Endothelial cell (in vitro differentiated cells): ENCODE data around the gene BCAR3. TPM values are rescaled to one million over a fixed set of nuclear protein-coding genes. Genes with fewer than 3 reads are reported as not detected.
A peak's percentile ranks its signal among the peaks of the same experiment; 100 is the strongest.

Source experiments
- DNase-seq: peaks from one replicate; pipeline ENCODE4 v3.0.0; 2021; ENCODE audit warnings: low spot score
- H3K27ac Mint-ChIP-seq: one replicate; pipeline ENCODE4 v1.8.0; 2021; ENCODE audit warnings: mixed read lengths, inconsistent platforms; ENCODE audit not compliant: unreplicated experiment
- H3K27me3 Mint-ChIP-seq: one replicate; pipeline ENCODE4 v1.8.0; 2021; ENCODE audit warnings: mild to moderate bottlenecking, moderate library complexity, mixed read lengths, inconsistent platforms; ENCODE audit not compliant: unreplicated experiment
- H3K36me3 Mint-ChIP-seq: one replicate; pipeline ENCODE4 v1.8.0; 2021; ENCODE audit warnings: mild to moderate bottlenecking, low read depth, mixed read lengths, inconsistent platforms; ENCODE audit not compliant: unreplicated experiment
- H3K4me1 Mint-ChIP-seq: one replicate; pipeline ENCODE4 v1.8.0; 2021; ENCODE audit warnings: mild to moderate bottlenecking, mixed read lengths, inconsistent platforms; ENCODE audit not compliant: unreplicated experiment
- H3K4me3 Mint-ChIP-seq: one replicate; pipeline ENCODE4 v1.8.0; 2021; ENCODE audit warnings: mild to moderate bottlenecking, mixed read lengths, inconsistent platforms; ENCODE audit not compliant: unreplicated experiment
- H3K9me3 Mint-ChIP-seq: one replicate; pipeline ENCODE4 v1.8.0; 2021; ENCODE audit warnings: mixed read lengths, inconsistent platforms; ENCODE audit not compliant: unreplicated experiment
- CTCF ChIP-seq: fragments of 200-600 bp; sonication (generic); IDR thresholded peaks from one replicate; pipeline ENCODE4 v1.5.0; 2021; ENCODE audit warnings: antibody characterized with exemption; ENCODE audit not compliant: unreplicated experiment
- total RNA-seq: library from RNA; stranded (reverse); fragmentation: NEBNext Ultra II Directional; extraction: Animal tissue kit (Norgen Biotek cat#: 25700); gene quantifications from one replicate; pipeline ENCODE4 v1.2.1, GENCODE V29; 2021; ENCODE audit not compliant: unreplicated experiment

The BCAR3 gene
- total RNA-seq, 1 donor from 2014 or later, result 19.9 TPM

- H3K4me1 Mint-ChIP-seq, result peaks cover 45% of the 10 kb centered on the region
- no peak for TF ChIP-seq CTCF
- no peak overlapping the region for H3K27ac Mint-ChIP-seq
- DNase-seq, result no peak
- no peaks in the 10 kb centered on the region for H3K36me3 Mint-ChIP-seq
- H3K4me3 Mint-ChIP-seq, result no peak overlapping the region
- H3K9me3 Mint-ChIP-seq, result no peaks in the 10 kb centered on the region
- peaks cover 7% of the 10 kb centered on the region for H3K27me3 Mint-ChIP-seq
Measured at GRCh38 chr1:93612510-93612909, 69.1 kb downstream of the BCAR3 start.

- H3K4me1 Mint-ChIP-seq, result peaks cover 47% of the 10 kb centered on the region
- H3K9me3 Mint-ChIP-seq, result no peaks in the 10 kb centered on the region
- no peaks in the 10 kb centered on the region for H3K36me3 Mint-ChIP-seq
- DNase-seq, result no peak
- no peak for TF ChIP-seq CTCF
- peaks cover 9% of the 10 kb centered on the region for H3K27me3 Mint-ChIP-seq
- H3K27ac Mint-ChIP-seq, result no peak overlapping the region
- H3K4me3 Mint-ChIP-seq, result no peak overlapping the region
Measured at GRCh38 chr1:93611668-93612067, 70.0 kb downstream of the BCAR3 start.

- H3K27ac Mint-ChIP-seq, result peak overlapping the region; percentile 66
Measured at GRCh38 chr1:93609536-93609935, 72.1 kb downstream of the BCAR3 start.

GRCh38 chr1:93608187-93609109 lies 73.2 kb downstream of the BCAR3 start:
- Mint-ChIP-seq H3K4me3 (no peak overlapping the region), H3K27me3 (peaks cover 9% of the 10 kb centered on the region), H3K9me3 (no peaks in the 10 kb centered on the region), H3K4me1 (peaks cover 45% of the 10 kb centered on the region), H3K36me3 (peaks cover 6% of the 10 kb centered on the region), H3K27ac (no peak overlapping the region)
- no peak for TF ChIP-seq CTCF
- DNase-seq, result no peak

More at GRCh38 chr1:93609536-93609935, 72.1 kb downstream of the BCAR3 start:
- no peak for DNase-seq
- TF ChIP-seq CTCF, result no peak
- H3K4me3 Mint-ChIP-seq, result peak overlapping the region; percentile 61
- no peaks in the 10 kb centered on the region for H3K9me3 Mint-ChIP-seq
- peaks cover 45% of the 10 kb centered on the region for H3K4me1 Mint-ChIP-seq
- H3K27me3 Mint-ChIP-seq, result peaks cover 9% of the 10 kb centered on the region
- H3K36me3 Mint-ChIP-seq, result peaks cover 6% of the 10 kb centered on the region

- Mint-ChIP-seq H3K4me3 (no peak overlapping the region), H3K4me1 (peaks cover 45% of the 10 kb centered on the region), H3K27ac (no peak overlapping the region), H3K9me3 (no peaks in the 10 kb centered on the region), H3K27me3 (peaks cover 7% of the 10 kb centered on the region), H3K36me3 (peaks cover 6% of the 10 kb centered on the region)
- TF ChIP-seq CTCF, result no peak
- no peak for DNase-seq
Measured at GRCh38 chr1:93607814-93608186, 73.8 kb downstream of the BCAR3 start.
